ENCODE results near the gene ARL6IP6. TPM values are rescaled to one million over a fixed set of nuclear protein-coding genes. Genes with fewer than 3 reads are reported as not detected.

ARL6IP6 gene
- total and polyA plus RNA-seq, 10 of the 15 experiments (the other 5 are each of a cell fraction or from before 2014, with no cell fraction given), result 15.8 to 87.3 (median 28.4) TPM

- TF ChIP-seq REST (IDR thresholded peaks at IDR 0.05; ENCODE audit: low read depth, low read length) (no peak), JUNB (IDR thresholded peaks at IDR 0.05) (no peak), CHD1 (IDR thresholded peaks at IDR 0.05; ENCODE audit: low read depth, low read length) (peak; percentile 97), PRDM15 (CRISPR knock-in tag; IDR thresholded peaks at IDR 0.05) (no peak), E4F1 (IDR thresholded peaks at IDR 0.05; ENCODE audit: borderline replicate concordance, partially characterized antibody) (peak; percentile 97), POLR2AphosphoS2 (IDR thresholded peaks at IDR 0.05; ENCODE audit: low read depth, low read length) (peak; percentile 77; the same call in 1 of the 2 replicates), ATF2 (IDR thresholded peaks at IDR 0.05; ENCODE audit: low read length) (no peak), KAT2A (conservative IDR thresholded peaks at IDR 0.05; ENCODE audit: control insufficient read depth, low read depth, low read length) (no peak), RELA (IDR thresholded peaks at IDR 0.05; ENCODE audit: borderline replicate concordance, partially characterized antibody) (no peak), TCF7 (IDR thresholded peaks at IDR 0.05; ENCODE audit: borderline replicate concordance) (no peak), ZZZ3 (IDR thresholded peaks at IDR 0.05; ENCODE audit: control insufficient read depth, insufficient read length, low read depth) (no peak), GATAD2B (conservative IDR thresholded peaks at IDR 0.05; ENCODE audit: low read depth) (peak; percentile 49), POLR2AphosphoS5 (IDR thresholded peaks at IDR 0.05; ENCODE audit: low read length) (peak; percentile 84), JUND (IDR thresholded peaks at IDR 0.05; ENCODE audit: low read depth, low read length) (peak; percentile 97), MXI1 (IDR thresholded peaks at IDR 0.05; ENCODE audit: low read depth, low read length) (peak; percentile 28), FOXK2 (IDR thresholded peaks at IDR 0.05) (peak; percentile 99), PML (IDR thresholded peaks at IDR 0.05; ENCODE audit: low read length) (peak; percentile 74)
These were observed at the start of gene ARL6IP6 (continued) for GRCh38 chr2:152718076-152718908.
